ENCODE results near the gene OSBP2.

The OSBP2 gene

GRCh38 chr22:30879415-30879797 is 184.7 kb downstream of the OSBP2 start:
- no CpG with 5 or more reads among the region's 8 CpGs for WGBS (ENCODE audit: extremely low coverage, insufficient coverage, low lambda C conversion rate)
- no peak overlapping the region for H2BK15ac ChIP-seq (replicated peaks; ENCODE audit: low read depth)
- no peaks in the 10 kb centered on the region for H3K27me3 ChIP-seq (ENCODE audit: insufficient read depth, low read length, poor library complexity)

GRCh38 chr22:30880181-30880601 is 185.5 kb downstream of the OSBP2 start:
- WGBS (ENCODE audit: extremely low coverage, insufficient coverage, low lambda C conversion rate) = no CpG with 5 or more reads among the region's 8 CpGs
- DNase-seq = no peak

More at GRCh38 chr22:30879415-30879797, 184.7 kb downstream of the OSBP2 start:
- H3K4me1 ChIP-seq (ENCODE audit: control insufficient read depth, low read depth, low read length) = no peaks in the 10 kb centered on the region
- no peak overlapping the region for H3K27ac ChIP-seq (ENCODE audit: low read depth, low read length)
- no peaks in the 10 kb centered on the region for H3K79me2 ChIP-seq (ENCODE audit: control insufficient read depth, insufficient read depth, low read length)
- no peak for DNase-seq
- H2BK120ac ChIP-seq (ENCODE audit: low read depth, low read length) = no peak overlapping the region
- no peak overlapping the region for H2AK5ac ChIP-seq (ENCODE audit: low read length)
- no peak overlapping the region for H3K4me2 ChIP-seq (ENCODE audit: low read length)
- no peak overlapping the region for H3K56ac ChIP-seq (ENCODE audit: low read length)
- no peak overlapping the region for H3K9ac ChIP-seq (ENCODE audit: low read length)
- no peak overlapping the region for H2BK5ac ChIP-seq (ENCODE audit: low read length)
- no peak overlapping the region for H3K18ac ChIP-seq (ENCODE audit: low read length)
- H3K23ac ChIP-seq (ENCODE audit: low read length) = no peak overlapping the region
- no peak overlapping the region for H3K4me3 ChIP-seq (ENCODE audit: low read length)
- H3K79me1 ChIP-seq (ENCODE audit: low read length) = no peaks in the 10 kb centered on the region
- no peaks in the 10 kb centered on the region for H3K36me3 ChIP-seq (ENCODE audit: control insufficient read depth, insufficient read depth, low read length)
- no peak overlapping the region for H4K8ac ChIP-seq (ENCODE audit: low read depth, low read length)
- H3K4ac ChIP-seq (ENCODE audit: low read depth, low read length) = no peak overlapping the region
- no peak overlapping the region for H4K5ac ChIP-seq (ENCODE audit: low read length)

GRCh38 chr22:30880847-30881246 is 186.2 kb downstream of the OSBP2 start:
- no peak overlapping the region for H3K27ac ChIP-seq (ENCODE audit: low read depth, low read length)
- no peaks in the 10 kb centered on the region for H3K79me2 ChIP-seq (ENCODE audit: control insufficient read depth, insufficient read depth, low read length)
- no peak overlapping the region for H3K4me3 ChIP-seq (ENCODE audit: low read length)
- H3K27me3 ChIP-seq (ENCODE audit: insufficient read depth, low read length, poor library complexity) = no peaks in the 10 kb centered on the region
- no peak overlapping the region for H2BK15ac ChIP-seq (replicated peaks; ENCODE audit: low read depth)
- H3K4ac ChIP-seq (ENCODE audit: low read depth, low read length) = no peak overlapping the region
- no peaks in the 10 kb centered on the region for H3K79me1 ChIP-seq (ENCODE audit: low read length)
- no peak overlapping the region for H2BK120ac ChIP-seq (ENCODE audit: low read depth, low read length)
- H3K18ac ChIP-seq (ENCODE audit: low read length) = no peak overlapping the region
- no peak overlapping the region for H3K56ac ChIP-seq (ENCODE audit: low read length)
- H3K36me3 ChIP-seq (ENCODE audit: control insufficient read depth, insufficient read depth, low read length) = no peaks in the 10 kb centered on the region
- no peak overlapping the region for H2AK5ac ChIP-seq (ENCODE audit: low read length)
- H4K5ac ChIP-seq (ENCODE audit: low read length) = no peak overlapping the region
- H4K8ac ChIP-seq (ENCODE audit: low read depth, low read length) = no peak overlapping the region
- no peaks in the 10 kb centered on the region for H3K4me1 ChIP-seq (ENCODE audit: control insufficient read depth, low read depth, low read length)
- no peak for DNase-seq
- H3K9ac ChIP-seq (ENCODE audit: low read length) = no peak overlapping the region
- no peak overlapping the region for H2BK5ac ChIP-seq (ENCODE audit: low read length)
- H3K23ac ChIP-seq (ENCODE audit: low read length) = no peak overlapping the region
- no peak overlapping the region for H3K4me2 ChIP-seq (ENCODE audit: low read length)
- no CpG with 5 or more reads among the region's 5 CpGs for WGBS (ENCODE audit: extremely low coverage, insufficient coverage, low lambda C conversion rate)

More at GRCh38 chr22:30880181-30880601, 185.5 kb downstream of the OSBP2 start:
- Histone ChIP-seq H3K4me3 (ENCODE audit: low read length) (no peak overlapping the region), H3K18ac (ENCODE audit: low read length) (no peak overlapping the region), H2BK120ac (ENCODE audit: low read depth, low read length) (no peak overlapping the region), H3K23ac (ENCODE audit: low read length) (no peak overlapping the region), H3K4ac (ENCODE audit: low read depth, low read length) (no peak overlapping the region), H2AK5ac (ENCODE audit: low read length) (no peak overlapping the region), H3K36me3 (ENCODE audit: control insufficient read depth, insufficient read depth, low read length) (no peaks in the 10 kb centered on the region), H3K79me2 (ENCODE audit: control insufficient read depth, insufficient read depth, low read length) (no peaks in the 10 kb centered on the region), H4K8ac (ENCODE audit: low read depth, low read length) (no peak overlapping the region), H3K27ac (ENCODE audit: low read depth, low read length) (no peak overlapping the region), H3K4me1 (ENCODE audit: control insufficient read depth, low read depth, low read length) (no peaks in the 10 kb centered on the region), H2BK15ac (replicated peaks; ENCODE audit: low read depth) (no peak overlapping the region), H3K56ac (ENCODE audit: low read length) (no peak overlapping the region), H4K5ac (ENCODE audit: low read length) (no peak overlapping the region), H3K27me3 (ENCODE audit: insufficient read depth, low read length, poor library complexity) (no peaks in the 10 kb centered on the region), H3K79me1 (ENCODE audit: low read length) (no peaks in the 10 kb centered on the region), H2BK5ac (ENCODE audit: low read length) (no peak overlapping the region), H3K4me2 (ENCODE audit: low read length) (no peak overlapping the region), H3K9ac (ENCODE audit: low read length) (no peak overlapping the region)

- no peak overlapping the region for H2AK5ac ChIP-seq (ENCODE audit: low read length)
- H3K18ac ChIP-seq (ENCODE audit: low read length) = no peak overlapping the region
- H3K4me3 ChIP-seq (ENCODE audit: low read length) = no peak overlapping the region
- H3K79me1 ChIP-seq (ENCODE audit: low read length) = no peaks in the 10 kb centered on the region
- H2BK5ac ChIP-seq (ENCODE audit: low read length) = no peak overlapping the region
- no peak overlapping the region for H3K23ac ChIP-seq (ENCODE audit: low read length)
- no peaks in the 10 kb centered on the region for H3K79me2 ChIP-seq (ENCODE audit: control insufficient read depth, insufficient read depth, low read length)
- no peak overlapping the region for H3K56ac ChIP-seq (ENCODE audit: low read length)
- H3K27ac ChIP-seq (ENCODE audit: low read depth, low read length) = no peak overlapping the region
- WGBS (ENCODE audit: extremely low coverage, insufficient coverage, low lambda C conversion rate) = no CpG with 5 or more reads among the region's 14 CpGs
- no peak overlapping the region for H3K9ac ChIP-seq (ENCODE audit: low read length)
- no peaks in the 10 kb centered on the region for H3K36me3 ChIP-seq (ENCODE audit: control insufficient read depth, insufficient read depth, low read length)
- no peak overlapping the region for H3K4ac ChIP-seq (ENCODE audit: low read depth, low read length)
- H4K5ac ChIP-seq (ENCODE audit: low read length) = no peak overlapping the region
- H2BK15ac ChIP-seq (replicated peaks; ENCODE audit: low read depth) = no peak overlapping the region
- H4K8ac ChIP-seq (ENCODE audit: low read depth, low read length) = no peak overlapping the region
- no peak overlapping the region for H2BK120ac ChIP-seq (ENCODE audit: low read depth, low read length)
- no peaks in the 10 kb centered on the region for H3K4me1 ChIP-seq (ENCODE audit: control insufficient read depth, low read depth, low read length)
- peak; percentile 70 for DNase-seq
- no peak overlapping the region for H3K4me2 ChIP-seq (ENCODE audit: low read length)
- no peaks in the 10 kb centered on the region for H3K27me3 ChIP-seq (ENCODE audit: insufficient read depth, low read length, poor library complexity)
Observed at GRCh38 chr22:30881361-30882183, 186.9 kb downstream of the OSBP2 start.

GRCh38 chr22:30882184-30882717 is 187.6 kb downstream of the OSBP2 start:
- no peak overlapping the region for H2BK5ac ChIP-seq (ENCODE audit: low read length)
- no peak overlapping the region for H2BK120ac ChIP-seq (ENCODE audit: low read depth, low read length)
- H3K36me3 ChIP-seq (ENCODE audit: control insufficient read depth, insufficient read depth, low read length) = no peaks in the 10 kb centered on the region
- no peak overlapping the region for H3K23ac ChIP-seq (ENCODE audit: low read length)
- H2BK15ac ChIP-seq (replicated peaks; ENCODE audit: low read depth) = no peak overlapping the region
- no peak overlapping the region for H3K4ac ChIP-seq (ENCODE audit: low read depth, low read length)
- no peak overlapping the region for H3K4me3 ChIP-seq (ENCODE audit: low read length)
- H3K56ac ChIP-seq (ENCODE audit: low read length) = no peak overlapping the region
- H3K27ac ChIP-seq (ENCODE audit: low read depth, low read length) = no peak overlapping the region
- H3K79me1 ChIP-seq (ENCODE audit: low read length) = no peaks in the 10 kb centered on the region
- no peak overlapping the region for H3K18ac ChIP-seq (ENCODE audit: low read length)
- no peak overlapping the region for H3K9ac ChIP-seq (ENCODE audit: low read length)
- H3K4me2 ChIP-seq (ENCODE audit: low read length) = no peak overlapping the region
- no peak overlapping the region for H4K8ac ChIP-seq (ENCODE audit: low read depth, low read length)
- no peaks in the 10 kb centered on the region for H3K4me1 ChIP-seq (ENCODE audit: control insufficient read depth, low read depth, low read length)
- no CpG with 5 or more reads among the region's 6 CpGs for WGBS (ENCODE audit: extremely low coverage, insufficient coverage, low lambda C conversion rate)
- peak; percentile 13 for DNase-seq
- no peaks in the 10 kb centered on the region for H3K79me2 ChIP-seq (ENCODE audit: control insufficient read depth, insufficient read depth, low read length)
- no peak overlapping the region for H4K5ac ChIP-seq (ENCODE audit: low read length)
- no peaks in the 10 kb centered on the region for H3K27me3 ChIP-seq (ENCODE audit: insufficient read depth, low read length, poor library complexity)
- H2AK5ac ChIP-seq (ENCODE audit: low read length) = no peak overlapping the region

All from mesendoderm (in vitro differentiated cells).